GM12872 (cell line): ENCODE measurements around the gene ZBP1.
A peak's percentile ranks its signal among the peaks of the same experiment; 100 is the strongest.

ENCODE experiments used
- CTCF ChIP-seq: IDR thresholded peaks from 3 replicates; pipeline ENCODE4 v1.5.1; 2011; ENCODE audit warnings: low read depth, mild to moderate bottlenecking, low read length, moderate library complexity; ENCODE audit not compliant: insufficient read depth

Gene ZBP1

GRCh38 chr20:57630061-57630460, 9.8 kb upstream of the ZBP1 start:
- TF ChIP-seq CTCF = no peak

- no peak for TF ChIP-seq CTCF
These were observed 8.1 kb upstream of the ZBP1 start for GRCh38 chr20:57628047-57628961.

- TF ChIP-seq CTCF = no peak
These were observed 7.1 kb upstream of the ZBP1 start for GRCh38 chr20:57627339-57627738.

- TF ChIP-seq CTCF = no peak
These were observed 5.8 kb upstream of the ZBP1 start for GRCh38 chr20:57625978-57626377.

DNA sequence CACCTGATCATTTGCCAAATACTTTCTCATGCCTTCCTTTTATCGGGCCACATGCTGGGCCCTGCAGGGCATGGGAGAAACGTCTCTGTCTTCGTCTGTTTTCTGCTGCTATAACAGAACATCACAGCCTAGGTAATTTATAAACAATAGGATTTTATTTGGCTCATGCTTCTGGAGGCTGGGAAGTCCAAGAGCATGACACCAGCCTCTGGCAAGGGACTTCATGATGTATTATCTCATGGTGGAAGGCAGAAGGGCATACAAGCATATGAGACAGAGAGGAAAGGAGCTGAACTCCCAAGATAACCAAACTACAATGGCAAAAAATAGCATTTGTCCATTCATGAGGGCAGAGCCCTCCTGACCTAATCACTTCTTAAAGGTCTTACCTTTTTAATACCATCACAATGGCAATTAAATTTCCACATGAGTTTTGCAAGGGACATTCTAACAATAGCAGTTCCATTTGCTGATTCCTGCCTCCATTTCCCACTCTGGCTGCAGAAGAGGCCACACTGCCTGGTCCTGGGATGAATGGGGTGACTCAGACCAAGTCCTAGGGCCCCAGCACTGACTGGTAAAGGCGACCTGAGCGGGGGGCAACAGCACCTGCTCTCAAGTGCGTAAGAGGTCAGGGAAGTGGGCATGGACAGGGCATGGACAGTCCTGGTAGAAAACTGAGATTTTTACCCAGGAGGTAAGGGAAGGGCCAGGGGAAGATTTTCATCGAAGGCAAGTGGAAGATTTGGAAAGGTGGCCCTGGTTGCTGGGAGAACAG, 5.1 kb upstream of the ZBP1 start:
- TF ChIP-seq CTCF = no peak

- no peak for TF ChIP-seq CTCF
These were observed 3.9 kb upstream of the ZBP1 start for GRCh38 chr20:57624124-57624523.

DNA sequence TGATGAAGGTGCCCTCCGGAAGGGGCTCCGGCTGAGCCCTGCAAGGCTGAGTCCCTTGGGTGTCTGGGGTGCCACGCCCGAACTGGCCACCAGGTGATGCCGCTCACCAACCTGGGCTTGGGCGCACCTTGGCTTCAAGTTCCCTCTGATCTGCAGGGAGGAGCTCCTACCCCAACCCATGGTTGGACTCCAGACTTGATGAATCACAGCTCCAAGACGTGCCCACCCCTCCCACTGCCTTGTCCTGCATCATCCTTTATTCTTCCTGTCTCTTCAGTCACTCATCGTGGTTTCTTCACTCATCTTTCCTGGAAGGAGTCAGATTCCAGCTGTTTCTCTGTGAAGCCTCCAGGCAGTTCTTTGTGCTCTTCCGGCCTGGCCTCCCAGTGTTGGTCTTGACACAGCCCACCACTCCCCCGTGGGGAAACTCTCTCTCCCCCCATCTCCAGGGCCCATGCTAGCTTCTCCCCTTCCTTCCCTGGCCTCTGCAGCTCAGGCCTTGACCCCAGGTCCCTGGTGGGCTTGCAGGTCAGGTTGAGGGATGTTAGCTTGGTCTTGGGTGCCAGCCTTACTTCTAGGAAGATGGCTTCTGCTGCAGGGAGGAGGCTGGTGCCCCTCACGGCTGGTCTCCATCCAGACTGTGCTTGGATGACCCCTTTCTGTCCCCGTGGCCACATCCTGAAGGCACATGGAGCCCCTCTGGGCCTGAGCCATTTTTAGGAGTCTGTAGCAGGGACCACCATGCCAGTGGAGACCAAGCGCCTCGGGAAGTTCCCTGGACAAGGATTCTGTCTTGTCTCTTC, 2.6 kb upstream of the ZBP1 start:
- TF ChIP-seq CTCF = peak; percentile 99
